GM12864 (cell line): ENCODE measurements around the gene MROH2A.

Source experiments
- DNase-seq: peaks from one replicate; pipeline ENCODE4 v3.0.0-alpha.2; 2011; ENCODE audit warnings: low read depth
- H3K4me3 ChIP-seq: 2 replicates; pipeline ENCODE4 v1.5.1; 2011; ENCODE audit warnings: mild to moderate bottlenecking, low read depth, low read length, control low read depth
- CTCF ChIP-seq: IDR thresholded peaks from 2 replicates; pipeline ENCODE4 v1.5.1; 2011; ENCODE audit warnings: low read depth, mild to moderate bottlenecking, moderate library complexity, low read length, control low read depth, inconsistent platforms; ENCODE audit errors: missing control alignments

The MROH2A gene

GRCh38 chr2:233845301-233846060 lies 67.4 kb downstream of the MROH2A start:
- TF ChIP-seq CTCF = no peak
- H3K4me3 ChIP-seq = no peak overlapping the region
- no peak for DNase-seq

GRCh38 chr2:233846387-233847247 lies 68.5 kb downstream of the MROH2A start:
- DNase-seq = no peak
- TF ChIP-seq CTCF = no peak
- H3K4me3 ChIP-seq = no peak overlapping the region

- no peak for TF ChIP-seq CTCF
- no peak for DNase-seq
- H3K4me3 ChIP-seq = no peak overlapping the region
Measured at GRCh38 chr2:233847248-233847898, 69.2 kb downstream of the MROH2A start.

- no peak for DNase-seq
- TF ChIP-seq CTCF = no peak
Measured at GRCh38 chr2:233848276-233848675, 70.1 kb downstream of the MROH2A start.

GRCh38 chr2:233849607-233850271 lies 71.6 kb downstream of the MROH2A start:
- H3K4me3 ChIP-seq = no peak overlapping the region

More at GRCh38 chr2:233848276-233848675, 70.1 kb downstream of the MROH2A start:
- no peak overlapping the region for H3K4me3 ChIP-seq

More at GRCh38 chr2:233849607-233850271, 71.6 kb downstream of the MROH2A start:
- no peak for TF ChIP-seq CTCF
- no peak for DNase-seq
